Activated naive CD4-positive, alpha-beta T cell treated with anti-CD3 and anti-CD28 coated beads for 36 hours (primary cell): ENCODE data around the gene PINLYP. TPM values are rescaled to one million over a fixed set of nuclear protein-coding genes. Genes with fewer than 3 reads are reported as not detected.
A peak's percentile ranks its signal among the peaks of the same experiment; 100 is the strongest.

ENCODE experiments used
- CTCF ChIA-PET: fragments of 350-600 bp; sonication (Branson Sonifier 250); formaldehyde crosslinking; loops from one replicate; lab custom pipeline; 2021; ENCODE audit warnings: antibody characterized with exemption; lab: Charles Lee
- DNase-seq: peaks from one replicate; pipeline ENCODE4 v3.0.0-alpha.2; 2020
- H3K27ac Mint-ChIP-seq: one replicate; pipeline ENCODE4 v1.8.0; 2021; ENCODE audit warnings: mild to moderate bottlenecking, mixed read lengths
- H3K27me3 Mint-ChIP-seq: one replicate; pipeline ENCODE4 v1.8.0; 2021; ENCODE audit warnings: low read depth, mixed read lengths
- H3K36me3 Mint-ChIP-seq: one replicate; pipeline ENCODE4 v1.8.0; 2021; ENCODE audit warnings: low read depth, mixed read lengths
- H3K4me1 Mint-ChIP-seq: one replicate; pipeline ENCODE4 v1.8.0; 2021; ENCODE audit warnings: low read depth, mixed read lengths
- H3K4me3 Mint-ChIP-seq: one replicate; pipeline ENCODE4 v1.8.0; 2021; ENCODE audit warnings: mild to moderate bottlenecking, moderate library complexity, mixed read lengths
- H3K9me3 Mint-ChIP-seq: one replicate; pipeline ENCODE4 v1.8.0; 2021; ENCODE audit warnings: mixed read lengths
- intact Hi-C: fragments of 100-400 bp; cut with micrococcal nuclease; formaldehyde crosslinking; loops from one replicate; pipeline ENCODE4 v1.15.1; 2023
- total RNA-seq, 2 experiments: library from RNA; stranded (reverse); gene quantifications; one replicate each; pipeline ENCODE4 v1.2.3, GENCODE V29; 2021

The PINLYP gene
- total RNA-seq, 2 experiments from 2014 or later, result 3.2 to 3.8 TPM

DNA sequence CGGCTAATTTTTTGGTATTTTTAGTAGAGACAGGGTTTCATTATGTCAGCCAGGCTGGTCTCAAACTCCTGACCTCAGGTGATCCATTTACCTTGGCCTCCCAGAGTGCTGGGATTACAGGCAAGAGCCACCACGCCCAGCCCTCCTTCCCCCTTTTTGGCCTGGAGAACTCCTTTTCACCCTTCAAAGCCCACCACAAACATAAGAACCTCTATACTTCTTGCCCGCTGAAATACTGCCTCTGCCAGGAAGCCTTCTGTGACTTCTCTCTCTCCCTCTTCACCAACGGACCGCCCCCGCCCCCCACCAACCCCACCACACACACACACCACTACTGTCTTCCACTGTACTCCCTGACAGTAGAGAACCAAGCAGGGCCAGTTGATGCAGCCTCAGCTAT is 41.4 kb downstream of the PINLYP start:
- CTCF ChIA-PET, result interaction anchor here (0.6 to 0.9 kb wide), 2 partner anchors 13 to 91 kb away, joined by 3 to 4 read pairs; no protein-coding TSS in a partner anchor
- Mint-ChIP-seq H3K4me3 (no peak overlapping the region), H3K4me1 (peaks cover 19% of the 10 kb centered on the region), H3K36me3 (peaks cover 2% of the 10 kb centered on the region), H3K27me3 (no peaks in the 10 kb centered on the region), H3K27ac (no peak overlapping the region), H3K9me3 (no peaks in the 10 kb centered on the region)
- intact Hi-C loops, result no loop called here
- no peak for DNase-seq

DNA sequence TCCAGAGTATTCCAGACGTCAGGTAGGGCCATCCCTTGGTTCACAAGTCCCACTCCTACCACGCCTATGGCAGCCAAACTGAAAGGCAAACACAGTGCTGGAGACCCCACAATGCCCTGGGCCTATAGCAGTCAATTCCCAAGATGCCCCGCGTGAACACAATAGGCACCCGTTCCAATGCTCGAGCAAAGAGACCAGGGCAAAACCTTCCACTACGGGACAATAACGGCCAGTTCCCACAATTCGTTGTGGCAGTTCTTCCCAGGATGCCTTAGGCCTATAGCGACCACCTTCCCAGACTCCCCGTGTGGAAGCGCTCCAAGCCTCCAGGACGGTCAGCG is 43.3 kb downstream of the PINLYP start:
- DNase-seq, result peak; percentile 75
- Mint-ChIP-seq H3K9me3 (no peaks in the 10 kb centered on the region), H3K36me3 (no peaks in the 10 kb centered on the region), H3K27ac (peak overlapping the region; percentile 96), H3K27me3 (no peaks in the 10 kb centered on the region), H3K4me3 (peak overlapping the region; percentile 94), H3K4me1 (peaks cover 17% of the 10 kb centered on the region)
- CTCF ChIA-PET, result interaction anchor here (0.7 kb wide), 1 partner anchor 63 kb away, joined by 3 read pairs; no protein-coding TSS in a partner anchor
- intact Hi-C loops, result loop anchor here (1.0 kb wide), 4 partner anchors 23 to 135 kb away; partner anchors contain the start of genes IRGQ, PINLYP, SMG9 and XRCC1

DNA sequence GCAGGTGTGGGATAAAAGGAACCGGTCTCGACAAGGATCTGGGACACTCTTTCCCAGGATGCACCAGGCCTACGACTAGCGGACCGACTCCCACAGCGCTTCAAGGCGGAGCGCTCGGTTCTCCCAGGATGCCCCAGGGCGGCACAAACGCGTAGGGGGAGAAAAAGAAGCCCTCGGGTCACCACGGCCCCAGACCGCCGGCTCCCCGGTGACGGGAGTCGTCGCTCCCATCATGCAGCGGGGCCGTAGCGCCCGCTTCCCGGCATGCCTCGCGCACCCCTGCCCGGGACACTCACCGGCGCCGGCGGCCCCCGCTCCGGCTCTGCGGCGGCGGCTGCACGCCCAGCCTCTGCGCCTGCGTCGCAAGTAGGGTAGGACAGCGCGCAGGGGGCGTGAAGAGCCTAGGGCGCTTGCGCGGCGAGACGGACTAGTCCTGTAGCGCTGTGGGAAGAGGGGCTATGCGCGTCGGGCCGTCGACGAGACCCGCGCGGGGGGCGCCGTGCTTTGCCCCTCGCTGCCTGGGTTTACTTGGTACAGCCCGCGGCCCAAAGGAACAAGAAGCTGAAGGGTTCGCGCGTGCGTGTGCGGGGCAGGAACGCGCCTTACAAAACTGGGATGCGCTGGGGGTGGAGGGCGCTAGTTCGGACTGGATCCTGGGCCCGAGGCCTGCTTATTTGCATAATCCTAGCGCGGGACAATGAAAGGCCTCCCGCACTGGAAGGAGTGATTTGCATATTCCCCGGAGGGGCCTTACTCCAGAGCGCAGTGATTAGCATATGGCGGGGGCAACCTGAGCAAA is 43.9 kb downstream of the PINLYP start, which contains the start of gene ZNF428:
Gene ZNF428 (minus strand): TSS at position 368 of the 799 bp plus-strand sequence. CDS start 5,325 bp downstream, outside the sequence.
- Mint-ChIP-seq H3K4me1 (peaks cover 19% of the 10 kb centered on the region), H3K27me3 (no peaks in the 10 kb centered on the region), H3K9me3 (no peaks in the 10 kb centered on the region), H3K36me3 (no peaks in the 10 kb centered on the region), H3K4me3 (peak within 1 kb of the TSS; percentile 94), H3K27ac (peak within 1 kb of the TSS; percentile 96)
- CTCF ChIA-PET, result no interaction called here
- DNase-seq, result peak; percentile 90
- intact Hi-C loops, result loop anchor here (1.0 to 10.0 kb wide), 5 partner anchors 23 to 175 kb away; partner anchors contain the start of genes IRGQ, PINLYP, SMG9 and XRCC1

DNA sequence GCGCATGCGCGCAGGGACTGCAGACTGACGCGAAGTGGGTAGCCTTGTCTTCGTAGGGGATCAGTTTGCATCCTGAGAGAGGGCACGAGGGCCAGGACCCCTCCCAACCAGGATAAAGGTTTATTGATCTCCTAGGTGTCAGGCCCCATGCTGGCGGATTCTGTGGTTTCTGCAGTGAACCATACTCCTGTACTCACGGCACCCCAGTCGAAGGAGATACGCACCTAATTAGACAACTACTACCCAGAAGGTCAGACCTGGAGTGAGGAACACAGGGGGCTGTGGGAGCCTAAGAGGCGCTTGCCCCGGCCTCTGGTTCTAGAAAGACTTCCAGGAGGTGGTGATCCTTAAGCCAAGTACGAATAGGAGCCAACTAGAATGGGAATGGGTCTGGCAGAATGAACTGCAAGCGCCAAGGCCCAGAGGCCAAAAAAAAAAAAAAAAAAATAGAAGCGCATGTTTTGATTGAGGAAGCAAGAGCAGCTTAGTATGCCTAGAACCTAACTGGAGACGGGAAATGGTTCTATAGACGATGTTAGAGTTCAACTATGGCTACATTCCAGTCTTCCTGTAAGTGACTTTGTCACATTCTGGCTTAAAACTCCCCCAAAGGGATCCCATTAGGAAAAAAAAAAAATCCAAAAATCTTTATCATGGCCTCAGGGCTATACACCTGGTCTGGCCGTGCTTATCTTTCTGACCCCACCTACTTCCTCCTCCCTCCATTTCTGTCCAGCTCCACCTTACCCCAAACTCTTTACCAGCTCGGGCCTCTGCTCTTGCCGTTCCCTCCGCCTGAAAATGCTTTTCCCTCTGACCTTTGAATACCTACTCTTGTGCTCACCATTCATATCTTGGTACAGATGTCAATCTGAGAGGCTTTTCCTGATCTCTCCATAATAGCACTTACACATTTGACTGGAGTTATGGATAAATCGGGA is 44.7 kb downstream of the PINLYP start:
- H3K36me3 Mint-ChIP-seq, result no peaks in the 10 kb centered on the region
- intact Hi-C loops, result loop anchor here (10.0 kb wide), 1 partner anchor 176 kb away; no protein-coding TSS in a partner anchor
- peak overlapping the region; percentile 96 for H3K27ac Mint-ChIP-seq
- peak overlapping the region; percentile 94 for H3K4me3 Mint-ChIP-seq
- H3K9me3 Mint-ChIP-seq, result no peaks in the 10 kb centered on the region
- peaks cover 26% of the 10 kb centered on the region for H3K4me1 Mint-ChIP-seq
- H3K27me3 Mint-ChIP-seq, result no peaks in the 10 kb centered on the region
- no peak for DNase-seq
- CTCF ChIA-PET, result interaction anchor here (0.6 kb wide), 1 partner anchor 186 kb away, joined by 3 read pairs; no protein-coding TSS in a partner anchor

DNA sequence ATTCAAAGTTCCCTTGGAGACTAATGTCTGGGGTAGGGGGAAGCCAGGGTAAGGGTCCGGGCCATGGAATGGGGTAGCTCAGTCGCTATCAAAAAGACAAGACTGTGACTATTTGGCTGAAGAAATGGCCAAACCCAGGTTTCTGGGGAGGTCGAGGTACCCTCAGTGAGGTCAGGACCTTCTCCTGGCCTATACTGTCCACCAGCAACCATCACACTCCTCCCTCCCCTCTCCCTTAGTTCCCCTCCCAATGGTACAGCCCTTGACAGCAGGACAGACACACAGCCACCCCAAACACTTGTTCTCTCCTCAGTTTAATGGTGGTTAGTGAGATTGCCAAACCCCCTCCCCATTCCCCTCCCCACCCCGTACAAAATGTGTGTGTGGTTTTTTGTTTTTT is 46.5 kb downstream of the PINLYP start:
- H3K9me3 Mint-ChIP-seq, result no peaks in the 10 kb centered on the region
- H3K27me3 Mint-ChIP-seq, result peaks cover 9% of the 10 kb centered on the region
- H3K27ac Mint-ChIP-seq, result no peak overlapping the region
- intact Hi-C loops, result loop anchor here (10.0 kb wide), 1 partner anchor 177 kb away; no protein-coding TSS in a partner anchor
- no peaks in the 10 kb centered on the region for H3K36me3 Mint-ChIP-seq
- DNase-seq, result no peak
- H3K4me3 Mint-ChIP-seq, result no peak overlapping the region
- peaks cover 31% of the 10 kb centered on the region for H3K4me1 Mint-ChIP-seq
- CTCF ChIA-PET, result interaction anchor here (0.6 to 1.0 kb wide), 2 partner anchors 17 to 102 kb away, joined by 3 read pairs; no protein-coding TSS in a partner anchor

DNA sequence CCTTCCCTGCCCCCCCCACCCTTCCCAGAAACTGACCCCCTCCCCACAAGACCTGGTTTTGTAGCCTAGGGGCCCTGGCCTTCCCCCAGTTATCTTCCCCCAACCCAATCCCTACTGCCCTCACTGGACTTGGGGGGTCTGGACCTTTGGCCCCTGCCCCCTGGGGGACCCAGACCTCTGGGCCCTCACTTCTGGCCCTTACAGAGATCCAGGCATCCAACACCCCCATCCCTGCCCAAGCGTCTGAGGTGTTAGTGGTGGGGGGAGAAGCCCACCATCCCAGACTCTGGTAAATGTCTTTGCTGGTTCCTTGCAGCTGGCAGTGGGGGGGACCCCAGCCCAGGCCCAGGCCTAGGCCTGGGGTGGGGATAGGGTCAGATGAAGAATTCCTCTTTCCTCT is 47.4 kb downstream of the PINLYP start:
- CTCF ChIA-PET, result interaction anchor here (1.1 kb wide), 1 partner anchor 122 kb away, joined by 3 read pairs; no protein-coding TSS in a partner anchor
- DNase-seq, result no peak
- Mint-ChIP-seq H3K4me1 (peaks cover 30% of the 10 kb centered on the region), H3K27me3 (peaks cover 16% of the 10 kb centered on the region), H3K4me3 (no peak overlapping the region), H3K9me3 (no peaks in the 10 kb centered on the region), H3K27ac (no peak overlapping the region), H3K36me3 (no peaks in the 10 kb centered on the region)
- intact Hi-C loops, result loop anchor here (10.0 kb wide), 1 partner anchor 178 kb away; no protein-coding TSS in a partner anchor

DNA sequence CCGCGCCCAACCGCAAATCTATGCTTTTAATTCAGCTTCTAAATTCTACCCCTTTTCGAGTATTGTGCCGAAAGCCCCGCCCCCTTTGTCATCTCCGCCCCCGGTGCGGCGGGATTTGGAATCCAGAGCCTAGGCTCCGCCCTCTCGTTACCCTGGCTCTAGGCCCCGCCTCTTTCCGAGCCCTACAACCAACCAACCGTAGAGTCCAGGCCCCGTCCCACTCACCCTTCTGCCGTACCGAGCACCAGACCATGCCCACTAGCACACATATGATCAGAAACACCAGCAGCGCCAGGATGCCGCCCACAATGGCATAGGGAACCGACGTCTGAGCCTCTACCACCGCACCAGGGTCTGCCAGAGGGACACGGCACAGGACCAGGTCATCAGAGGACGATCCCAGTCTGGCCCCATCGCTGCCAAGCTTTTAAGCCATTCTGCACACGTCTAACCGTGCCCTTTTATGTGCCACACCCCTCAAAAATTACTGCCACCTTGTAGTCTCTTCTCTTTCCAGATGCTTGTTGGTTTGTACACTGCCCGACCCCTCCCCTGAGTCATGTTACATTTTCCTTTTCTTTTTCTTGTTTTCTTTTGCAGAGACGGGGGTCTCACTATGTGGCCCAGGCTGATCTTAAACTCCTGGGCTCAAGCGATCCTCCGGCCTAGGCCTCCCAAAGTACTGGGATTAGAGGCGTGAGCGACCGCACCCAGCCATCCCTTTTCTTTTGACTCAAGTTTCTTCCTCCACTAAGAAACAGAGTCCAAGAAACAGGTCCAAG is 48.5 kb downstream of the PINLYP start:
- H3K27ac Mint-ChIP-seq, result no peak overlapping the region
- CTCF ChIA-PET, result interaction anchor here (1.1 kb wide), 1 partner anchor 121 kb away, joined by 3 read pairs; no protein-coding TSS in a partner anchor
- H3K4me3 Mint-ChIP-seq, result no peak overlapping the region
- no peak for DNase-seq
- peaks cover 17% of the 10 kb centered on the region for H3K27me3 Mint-ChIP-seq
- H3K9me3 Mint-ChIP-seq, result no peaks in the 10 kb centered on the region
- H3K36me3 Mint-ChIP-seq, result no peaks in the 10 kb centered on the region
- H3K4me1 Mint-ChIP-seq, result peaks cover 28% of the 10 kb centered on the region
- intact Hi-C loops, result loop anchor here (10.0 kb wide), 1 partner anchor 179 kb away; no protein-coding TSS in a partner anchor

DNA sequence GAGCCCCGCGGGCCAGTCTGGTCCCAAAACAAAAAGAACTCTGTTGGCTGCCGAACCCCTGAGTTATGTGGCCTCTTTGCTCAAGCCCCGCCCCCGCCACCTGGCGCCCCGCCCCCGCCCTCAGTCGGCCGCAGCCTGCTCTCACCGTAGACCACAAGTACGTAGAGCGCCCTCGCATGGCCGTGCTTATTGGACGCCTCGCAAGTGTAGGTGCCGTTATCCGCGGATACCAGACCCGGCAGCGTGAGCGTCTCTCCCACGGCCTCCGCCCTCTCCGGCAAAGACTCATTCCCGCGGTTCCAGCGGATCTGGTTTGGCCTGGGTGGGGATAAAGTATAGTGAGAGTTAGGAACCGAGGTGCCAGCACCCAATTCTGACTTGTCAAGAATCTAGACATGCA is 49.3 kb downstream of the PINLYP start:
- Mint-ChIP-seq H3K4me1 (peaks cover 27% of the 10 kb centered on the region), H3K4me3 (no peak overlapping the region), H3K27ac (no peak overlapping the region), H3K27me3 (peaks cover 17% of the 10 kb centered on the region), H3K36me3 (no peaks in the 10 kb centered on the region), H3K9me3 (no peaks in the 10 kb centered on the region)
- CTCF ChIA-PET, result interaction anchor here (0.6 kb wide), 1 partner anchor 36 kb away, joined by 3 read pairs; no protein-coding TSS in a partner anchor
- intact Hi-C loops, result loop anchor here (10.0 kb wide), 1 partner anchor 180 kb away; no protein-coding TSS in a partner anchor
- DNase-seq, result peak; percentile 96

DNA sequence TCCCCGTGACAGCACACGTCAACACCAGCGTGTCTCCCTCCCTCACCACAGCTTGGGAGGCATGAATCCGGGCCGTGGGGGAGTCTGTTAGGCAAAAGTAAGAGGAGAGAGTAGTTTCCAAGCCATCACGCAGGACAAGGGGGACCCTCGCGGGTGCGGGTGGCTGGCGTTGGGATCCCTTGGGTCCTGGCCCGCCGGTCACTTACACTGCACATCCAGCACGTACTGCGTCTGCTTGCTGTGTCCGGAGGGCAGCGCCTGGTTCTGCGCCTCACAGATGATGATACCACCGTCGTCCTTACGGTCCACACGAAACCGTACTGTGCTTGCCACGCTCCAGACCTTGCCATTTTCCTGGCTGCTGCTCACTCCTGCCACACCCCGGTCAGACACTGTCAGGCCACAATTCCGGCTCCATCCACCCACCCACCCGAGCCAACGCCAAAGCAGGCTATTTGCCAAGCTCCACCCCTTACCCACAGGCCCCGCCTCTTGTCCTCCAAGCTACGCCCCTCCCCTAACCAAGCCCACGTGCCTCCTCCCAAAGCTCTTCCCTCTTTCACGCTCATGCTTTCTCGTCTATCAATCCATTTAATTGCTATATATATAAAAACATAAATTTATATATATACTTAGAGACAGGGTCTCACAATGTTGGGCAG is 50.4 kb downstream of the PINLYP start:
- peak; percentile 54 for DNase-seq
- intact Hi-C loops, result loop anchor here (10.0 kb wide), 1 partner anchor 181 kb away; no protein-coding TSS in a partner anchor
- Mint-ChIP-seq H3K27ac (no peak overlapping the region), H3K36me3 (no peaks in the 10 kb centered on the region), H3K4me3 (peak overlapping the region; percentile 21), H3K9me3 (no peaks in the 10 kb centered on the region), H3K4me1 (peaks cover 18% of the 10 kb centered on the region), H3K27me3 (peaks cover 17% of the 10 kb centered on the region)
- CTCF ChIA-PET, result interaction anchor here (0.6 to 1.1 kb wide), 3 partner anchors 26 to 1979 kb away, joined by 3 to 7 read pairs (median 3); no protein-coding TSS in a partner anchor

DNA sequence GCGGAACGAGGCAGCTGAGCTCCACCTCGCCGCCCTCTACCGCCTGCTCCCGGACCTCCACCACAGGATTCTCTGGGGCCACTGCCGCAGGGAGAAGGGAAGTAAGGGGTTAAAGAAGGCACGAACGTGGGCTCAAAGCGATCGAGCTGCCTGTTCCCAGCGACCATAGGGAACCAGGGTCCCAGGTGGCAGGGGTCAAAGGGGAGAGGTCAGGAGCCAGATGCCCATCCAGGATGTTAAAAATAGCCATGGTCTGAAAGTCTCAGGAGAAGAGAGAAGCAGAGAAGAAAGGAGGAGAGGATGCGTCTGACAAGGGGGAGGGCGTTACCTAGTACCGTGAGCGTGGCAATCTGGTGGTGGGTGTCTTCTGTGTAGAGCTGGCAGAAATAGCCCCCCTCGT is 51.2 kb downstream of the PINLYP start:
- Mint-ChIP-seq H3K36me3 (no peaks in the 10 kb centered on the region), H3K27me3 (peaks cover 17% of the 10 kb centered on the region), H3K4me3 (no peak overlapping the region), H3K9me3 (no peaks in the 10 kb centered on the region), H3K27ac (no peak overlapping the region), H3K4me1 (peaks cover 18% of the 10 kb centered on the region)
- CTCF ChIA-PET, result interaction anchor here (1.6 kb wide), 1 partner anchor 180 kb away, joined by 5 read pairs; no protein-coding TSS in a partner anchor
- intact Hi-C loops, result loop anchor here (10.0 kb wide), 1 partner anchor 182 kb away; no protein-coding TSS in a partner anchor
- no peak for DNase-seq
